ENCODE data around the gene HBQ1.

GRCh38 chr16:152141-153128 lies 27.8 kb upstream of the HBQ1 start, which contains the start of gene HBZ:
- no peak for TF ChIP-seq POLR2A (IDR thresholded peaks at IDR 0.05)
- TF ChIP-seq CTCF (IDR thresholded peaks at IDR 0.05): no peak

Data from thyroid gland (tissue), 4 donors.